ENCODE measurements around the gene IFTAP. TPM values are rescaled to one million over a fixed set of nuclear protein-coding genes. Genes with fewer than 3 reads are reported as not detected.

Gene IFTAP
- total RNA-seq, 2 experiments from 2014 or later = not detected

- H3K4me1 ChIP-seq (ENCODE audit: insufficient read depth, low read length, poor library complexity, severe bottlenecking) = no peaks in the 10 kb centered on the region
- H3K4me3 ChIP-seq (ENCODE audit: low read depth, low read length, poor library complexity, severe bottlenecking) = no peak overlapping the region
- H2AFZ ChIP-seq (ENCODE audit: low read length) = no peak overlapping the region
- H4K20me1 ChIP-seq (ENCODE audit: insufficient read depth, low read length) = no peaks in the 10 kb centered on the region
- no TSS peak for BruUV-seq (replicated peaks)
- H3K9me2 ChIP-seq (ENCODE audit: insufficient read depth, low read length) = no peaks in the 10 kb centered on the region
- ChIA-PET POLR2A (no interaction called here), CTCF (ENCODE audit: unreplicated experiment) (no interaction called here)
- H3K4me2 ChIP-seq (ENCODE audit: low read length) = no peak overlapping the region
- peaks cover 5% of the 10 kb centered on the region; the same call in 1 of the 2 replicates for H3K9me3 ChIP-seq (ENCODE audit: low read length)
- TF ChIP-seq EZH2phosphoT487 (IDR thresholded peaks at IDR 0.05; ENCODE audit: borderline replicate concordance, low read depth, low read length) (no peak), CTCF (conservative IDR thresholded peaks at IDR 0.05; ENCODE audit: low read length) (no peak)
- no peaks in the 10 kb centered on the region for H3K79me2 ChIP-seq (ENCODE audit: insufficient read depth, low read depth, low read length)
- no peak for DNase-seq (ENCODE audit: low spot score)
- H3K27ac ChIP-seq (ENCODE audit: low read depth, low read length, poor library complexity, severe bottlenecking) = no peak overlapping the region
- intact Hi-C loops (cut with micrococcal nuclease; ENCODE audit: unreplicated experiment) = no loop called here
- H3K36me3 ChIP-seq (ENCODE audit: insufficient read depth, low read length) = no peaks in the 10 kb centered on the region
Measured at GRCh38 chr11:36578458-36578857, 15.8 kb upstream of the IFTAP start.

- intact Hi-C loops (cut with micrococcal nuclease; ENCODE audit: unreplicated experiment) = no loop called here
- no peak for TF ChIP-seq EZH2phosphoT487 (IDR thresholded peaks at IDR 0.05; ENCODE audit: borderline replicate concordance, low read depth, low read length)
- no peak for TF ChIP-seq CTCF (conservative IDR thresholded peaks at IDR 0.05; ENCODE audit: low read length)
- no peak for DNase-seq (ENCODE audit: low spot score)
- Histone ChIP-seq H3K4me3 (ENCODE audit: low read depth, low read length, poor library complexity, severe bottlenecking) (no peak overlapping the region), H3K9me3 (ENCODE audit: low read length) (peaks cover 5% of the 10 kb centered on the region; the same call in 1 of the 2 replicates), H3K4me1 (ENCODE audit: insufficient read depth, low read length, poor library complexity, severe bottlenecking) (no peaks in the 10 kb centered on the region), H3K79me2 (ENCODE audit: insufficient read depth, low read depth, low read length) (no peaks in the 10 kb centered on the region), H4K20me1 (ENCODE audit: insufficient read depth, low read length) (no peaks in the 10 kb centered on the region), H3K4me2 (ENCODE audit: low read length) (no peak overlapping the region), H3K27ac (ENCODE audit: low read depth, low read length, poor library complexity, severe bottlenecking) (no peak overlapping the region), H3K9me2 (ENCODE audit: insufficient read depth, low read length) (no peaks in the 10 kb centered on the region), H2AFZ (ENCODE audit: low read length) (no peak overlapping the region), H3K36me3 (ENCODE audit: insufficient read depth, low read length) (no peaks in the 10 kb centered on the region)
- BruUV-seq (replicated peaks) = no TSS peak
- ChIA-PET CTCF (ENCODE audit: unreplicated experiment) (no interaction called here), POLR2A (no interaction called here)
Measured at GRCh38 chr11:36581536-36581935, 12.8 kb upstream of the IFTAP start.

- no peaks in the 10 kb centered on the region for H3K4me1 ChIP-seq (ENCODE audit: insufficient read depth, low read length, poor library complexity, severe bottlenecking)
- no peak for DNase-seq (ENCODE audit: low spot score)
- no peak overlapping the region for H3K4me2 ChIP-seq (ENCODE audit: low read length)
- no peaks in the 10 kb centered on the region for H3K79me2 ChIP-seq (ENCODE audit: insufficient read depth, low read depth, low read length)
- no peak for TF ChIP-seq CTCF (conservative IDR thresholded peaks at IDR 0.05; ENCODE audit: low read length)
- TF ChIP-seq EZH2phosphoT487 (IDR thresholded peaks at IDR 0.05; ENCODE audit: borderline replicate concordance, low read depth, low read length) = no peak
- no peaks in the 10 kb centered on the region for H3K9me2 ChIP-seq (ENCODE audit: insufficient read depth, low read length)
- no TSS peak for BruUV-seq (replicated peaks)
- intact Hi-C loops (cut with micrococcal nuclease; ENCODE audit: unreplicated experiment) = no loop called here
- ChIA-PET POLR2A (no interaction called here), CTCF (ENCODE audit: unreplicated experiment) (no interaction called here)
- no peaks in the 10 kb centered on the region for H4K20me1 ChIP-seq (ENCODE audit: insufficient read depth, low read length)
- H3K27ac ChIP-seq (ENCODE audit: low read depth, low read length, poor library complexity, severe bottlenecking) = no peak overlapping the region
- no peaks in the 10 kb centered on the region for H3K36me3 ChIP-seq (ENCODE audit: insufficient read depth, low read length)
- H2AFZ ChIP-seq (ENCODE audit: low read length) = no peak overlapping the region
- no peak overlapping the region for H3K4me3 ChIP-seq (ENCODE audit: low read depth, low read length, poor library complexity, severe bottlenecking)
- H3K9me3 ChIP-seq (ENCODE audit: low read length) = peaks cover 5% of the 10 kb centered on the region; the same call in 1 of the 2 replicates
Measured at GRCh38 chr11:36583667-36584066, 10.6 kb upstream of the IFTAP start.

Measured in OCI-LY7 (cell line).